Duodenal mucosa (tissue), 2 donors: ENCODE results near the gene SERPIND1.

Experiments
- H3K27ac ChIP-seq: one replicate; pipeline ENCODE4 v1.7.0; 2013; ENCODE audit warnings: low read depth, low read length
- H3K27me3 ChIP-seq, 2 donors: one replicate each; pipeline ENCODE4 v1.7.0; 2013; ENCODE audit warnings: low read length in 2 of 2, control low read depth in 1 of 2; ENCODE audit not compliant: insufficient read depth in 2 of 2, control insufficient read depth in 1 of 2
- H3K36me3 ChIP-seq, 2 donors: one replicate each; pipeline ENCODE4 v1.7.0; 2013; ENCODE audit warnings: low read length in 2 of 2, control low read depth in 1 of 2; ENCODE audit not compliant: insufficient read depth in 2 of 2, control insufficient read depth in 1 of 2
- H3K4me1 ChIP-seq, 2 donors: one replicate each; pipeline ENCODE4 v1.7.0; 2013; ENCODE audit warnings: low read length in 2 of 2, control low read depth in 1 of 2; ENCODE audit not compliant: insufficient read depth in 2 of 2, control insufficient read depth in 1 of 2
- H3K4me3 ChIP-seq, 2 donors: one replicate each; pipeline ENCODE4 v1.7.0; 2013; ENCODE audit warnings: low read length in 2 of 2, low read depth in 1 of 2
- H3K9ac ChIP-seq, 2 donors: one replicate each; pipeline ENCODE4 v1.7.0; 2013; ENCODE audit warnings: low read length in 2 of 2, low read depth in 1 of 2
- H3K9me3 ChIP-seq, 2 donors: one replicate each; pipeline ENCODE4 v1.7.0; 2013; ENCODE audit warnings: low read length in 2 of 2, control low read depth in 1 of 2; ENCODE audit not compliant: control insufficient read depth in 1 of 2

Gene SERPIND1

DNA sequence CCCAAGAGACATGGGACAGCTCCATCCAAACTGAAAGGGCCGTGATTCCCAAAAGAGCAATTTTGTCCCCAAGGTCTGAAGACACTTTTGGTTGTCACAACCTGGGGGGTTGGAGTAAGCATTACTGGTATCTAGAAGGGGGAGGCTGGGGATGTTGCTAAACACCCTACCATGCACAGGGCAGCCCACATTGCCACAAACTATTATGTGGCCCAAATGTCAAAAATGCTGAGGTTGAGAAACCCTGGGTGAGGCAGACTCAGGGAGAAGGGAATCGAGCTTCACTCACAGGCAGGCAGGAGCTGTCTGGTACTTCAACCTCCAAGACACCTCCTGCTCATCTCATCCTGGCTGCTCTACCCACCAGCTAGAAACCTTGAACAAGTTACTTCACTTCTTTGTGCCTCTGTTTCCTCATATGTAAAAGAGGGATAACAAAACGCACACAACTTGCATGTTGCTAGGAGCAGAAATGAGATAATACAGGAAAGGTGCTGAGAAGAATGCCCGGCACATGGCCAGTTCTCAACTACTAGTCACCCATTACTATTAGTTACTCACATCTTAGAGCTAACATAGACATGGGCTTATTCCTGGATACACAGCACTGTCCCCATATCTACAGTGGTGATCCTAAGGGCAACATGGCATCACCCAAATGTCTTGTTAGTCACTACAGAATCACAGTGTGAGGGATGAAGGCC lies 8.8 kb downstream of the SERPIND1 start:
- H3K27ac ChIP-seq, result no peak overlapping the region
- H3K9me3 ChIP-seq, result no peaks in the 10 kb centered on the region
- peaks cover 17 to 38% of the 10 kb centered on the region in 2 donors for H3K36me3 ChIP-seq
- H3K27me3 ChIP-seq, result no peaks in the 10 kb centered on the region
- no peak overlapping the region for H3K4me3 ChIP-seq
- no peak overlapping the region for H3K9ac ChIP-seq
- H3K4me1 ChIP-seq, result peaks cover under 1 to 4% of the 10 kb centered on the region in 2 donors

DNA sequence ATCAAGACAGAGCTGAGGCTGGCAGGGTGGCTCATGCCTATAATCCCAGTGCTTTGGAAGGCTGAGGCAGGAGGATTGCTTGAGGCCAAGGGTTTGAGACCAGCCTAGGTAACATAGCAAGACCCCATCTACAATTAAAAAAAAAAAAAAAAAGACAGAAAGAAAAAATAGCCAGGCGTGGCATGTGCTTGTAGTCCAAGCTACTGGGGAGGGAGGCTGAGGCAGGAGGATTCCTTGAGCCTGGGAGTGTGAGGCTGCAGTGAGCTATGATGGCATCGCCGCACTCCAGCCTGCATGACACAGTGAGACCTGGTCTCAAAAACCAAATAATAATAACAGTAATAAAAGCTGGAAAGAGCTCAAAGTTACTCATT lies 9.4 kb downstream of the SERPIND1 start:
- no peaks in the 10 kb centered on the region for H3K27me3 ChIP-seq
- peaks cover 23 to 43% of the 10 kb centered on the region in 2 donors for H3K36me3 ChIP-seq
- no peak overlapping the region for H3K4me3 ChIP-seq
- H3K4me1 ChIP-seq, result no peaks in the 10 kb centered on the region
- H3K9ac ChIP-seq, result no peak overlapping the region
- H3K27ac ChIP-seq, result no peak overlapping the region
- H3K9me3 ChIP-seq, result no peaks in the 10 kb centered on the region

- no peak overlapping the region for H3K27ac ChIP-seq
These were observed 10.2 kb downstream of the SERPIND1 start for GRCh38 chr22:20783844-20784723.

GRCh38 chr22:20785415-20785814 lies 11.5 kb downstream of the SERPIND1 start:
- H3K9me3 ChIP-seq, result no peaks in the 10 kb centered on the region
- peaks cover 29 to 40% of the 10 kb centered on the region in 2 donors for H3K36me3 ChIP-seq

More at GRCh38 chr22:20783844-20784723, 10.2 kb downstream of the SERPIND1 start:
- Histone ChIP-seq H3K4me3 (no peak overlapping the region), H3K9me3 (no peaks in the 10 kb centered on the region), H3K27me3 (no peaks in the 10 kb centered on the region), H3K9ac (no peak overlapping the region), H3K36me3 (peaks cover 29 to 49% of the 10 kb centered on the region in 2 donors), H3K4me1 (no peaks in the 10 kb centered on the region)

DNA sequence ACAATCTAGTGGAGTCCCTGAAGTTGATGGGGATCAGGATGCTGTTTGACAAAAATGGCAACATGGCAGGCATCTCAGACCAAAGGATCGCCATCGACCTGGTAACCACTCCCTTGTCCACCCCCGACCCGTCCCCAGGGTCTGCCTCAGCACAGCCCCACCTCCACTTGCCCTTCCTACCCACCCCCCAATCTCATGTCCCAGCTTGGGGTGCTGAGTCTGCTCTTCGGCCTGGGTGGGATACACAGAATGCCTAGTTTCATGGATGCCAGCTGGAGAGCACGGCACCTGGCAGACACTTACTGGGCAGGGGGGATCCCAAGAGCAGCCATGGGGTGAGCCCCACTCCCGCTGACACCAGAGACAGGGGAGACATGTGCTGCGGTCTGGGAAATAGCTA lies 12.1 kb downstream of the SERPIND1 start:
- H3K9me3 ChIP-seq, result no peaks in the 10 kb centered on the region
- no peak overlapping the region for H3K27ac ChIP-seq
- H3K36me3 ChIP-seq, result peaks cover 29 to 38% of the 10 kb centered on the region in 2 donors
- no peak overlapping the region for H3K4me3 ChIP-seq
- no peak overlapping the region for H3K9ac ChIP-seq
- H3K4me1 ChIP-seq, result peaks cover 0 to 13% of the 10 kb centered on the region in 2 donors
- no peaks in the 10 kb centered on the region for H3K27me3 ChIP-seq

More at GRCh38 chr22:20785415-20785814, 11.5 kb downstream of the SERPIND1 start:
- no peak overlapping the region for H3K4me3 ChIP-seq
- no peaks in the 10 kb centered on the region for H3K27me3 ChIP-seq
- H3K4me1 ChIP-seq, result peaks cover 0 to 8% of the 10 kb centered on the region in 2 donors
- no peak overlapping the region for H3K27ac ChIP-seq
- no peak overlapping the region for H3K9ac ChIP-seq

DNA sequence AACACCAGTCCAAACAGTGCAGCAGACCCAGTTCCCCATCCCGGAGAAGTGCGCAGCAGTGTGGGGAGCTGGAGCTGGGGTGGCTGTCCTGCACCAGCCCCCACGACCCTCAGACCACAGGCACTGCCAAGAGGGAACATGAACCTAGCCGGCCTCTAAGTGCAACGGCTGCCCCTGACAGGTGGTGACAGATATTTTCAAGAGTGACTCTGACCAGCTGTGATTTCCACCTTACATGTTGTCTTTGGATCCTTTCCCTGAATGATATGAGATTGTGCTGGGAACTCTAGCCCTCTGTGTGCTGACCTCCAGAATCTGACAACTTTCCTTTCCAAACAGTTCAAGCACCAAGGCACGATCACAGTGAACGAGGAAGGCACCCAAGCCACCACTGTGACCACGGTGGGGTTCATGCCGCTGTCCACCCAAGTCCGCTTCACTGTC lies 12.6 kb downstream of the SERPIND1 start:
- H3K36me3 ChIP-seq, result peaks cover 29 to 33% of the 10 kb centered on the region in 2 donors
- H3K27me3 ChIP-seq, result no peaks in the 10 kb centered on the region
- no peak overlapping the region for H3K9ac ChIP-seq
- H3K9me3 ChIP-seq, result no peaks in the 10 kb centered on the region
- peaks cover 0 to 15% of the 10 kb centered on the region in 2 donors for H3K4me1 ChIP-seq
- no peak overlapping the region for H3K27ac ChIP-seq
- no peak overlapping the region for H3K4me3 ChIP-seq

DNA sequence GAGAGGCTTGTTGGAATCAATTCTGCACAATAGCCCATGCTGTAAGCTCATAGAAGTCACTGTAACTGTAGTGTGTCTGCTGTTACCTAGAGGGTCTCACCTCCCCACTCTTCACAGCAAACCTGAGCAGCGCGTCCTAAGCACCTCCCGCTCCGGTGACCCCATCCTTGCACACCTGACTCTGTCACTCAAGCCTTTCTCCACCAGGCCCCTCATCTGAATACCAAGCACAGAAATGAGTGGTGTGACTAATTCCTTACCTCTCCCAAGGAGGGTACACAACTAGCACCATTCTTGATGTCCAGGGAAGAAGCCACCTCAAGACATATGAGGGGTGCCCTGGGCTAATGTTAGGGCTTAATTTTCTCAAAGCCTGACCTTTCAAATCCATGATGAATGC lies 13.3 kb downstream of the SERPIND1 start:
- Histone ChIP-seq H3K36me3 (peaks cover 29% of the 10 kb centered on the region in 2 donors), H3K27me3 (no peaks in the 10 kb centered on the region), H3K9me3 (no peaks in the 10 kb centered on the region)

DNA sequence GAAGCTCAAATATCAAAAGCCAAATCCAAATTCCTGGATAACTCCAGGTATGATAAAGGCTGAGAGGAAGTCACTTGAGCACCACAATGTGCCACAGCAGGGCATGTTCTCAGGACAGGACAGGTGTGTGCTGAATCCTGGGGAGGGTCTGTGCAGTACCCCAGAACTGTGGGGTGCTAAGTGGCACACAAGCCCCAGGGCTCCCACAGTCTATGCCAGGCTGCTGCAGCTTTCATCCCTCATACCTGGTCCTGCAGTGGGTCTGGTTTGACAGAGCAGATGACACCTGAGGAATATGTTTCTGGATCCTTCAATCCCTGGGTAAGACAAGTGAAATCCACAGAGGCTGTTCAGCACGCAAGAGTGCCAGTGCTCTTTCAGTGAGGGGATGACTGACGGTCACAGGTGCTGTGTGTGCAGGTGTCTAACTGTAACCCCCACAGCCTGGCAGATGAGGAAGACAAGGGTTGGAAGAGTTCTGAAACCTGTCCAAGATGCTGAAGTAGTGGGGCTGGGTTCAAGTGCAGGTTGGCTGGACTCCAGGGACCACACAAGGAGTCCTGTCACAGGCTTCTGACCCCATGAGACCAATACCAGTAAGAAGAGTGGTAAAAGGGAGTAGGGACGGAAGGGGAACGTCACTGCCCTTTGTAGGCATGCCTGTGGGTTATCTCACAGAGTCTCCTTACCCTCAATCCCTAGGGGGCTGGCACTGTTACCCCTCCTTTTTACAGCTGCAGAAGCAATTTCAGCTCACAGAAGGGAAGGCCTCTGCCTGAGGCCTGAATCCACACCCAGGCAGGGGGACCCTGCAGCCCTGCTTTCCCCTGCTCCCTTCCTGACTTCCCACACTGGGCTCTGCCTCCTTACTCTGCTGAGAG lies 14.1 kb downstream of the SERPIND1 start:
- no peaks in the 10 kb centered on the region for H3K9me3 ChIP-seq
- no peaks in the 10 kb centered on the region for H3K27me3 ChIP-seq
- H3K36me3 ChIP-seq, result peaks cover 34 to 36% of the 10 kb centered on the region in 2 donors
- H3K4me1 ChIP-seq, result peaks cover 0 to 15% of the 10 kb centered on the region in 2 donors
- H3K27ac ChIP-seq, result no peak overlapping the region
- no peak overlapping the region for H3K9ac ChIP-seq
- no peak overlapping the region for H3K4me3 ChIP-seq

More for the DNA sequence above, 13.3 kb downstream of the SERPIND1 start:
- Histone ChIP-seq H3K9ac (no peak overlapping the region), H3K4me1 (peaks cover 0 to 15% of the 10 kb centered on the region in 2 donors), H3K27ac (no peak overlapping the region), H3K4me3 (no peak overlapping the region)

GRCh38 chr22:20788627-20789344 lies 14.9 kb downstream of the SERPIND1 start:
- Histone ChIP-seq H3K27ac (no peak overlapping the region), H3K4me3 (no peak overlapping the region), H3K9me3 (no peaks in the 10 kb centered on the region), H3K27me3 (no peaks in the 10 kb centered on the region), H3K9ac (no peak overlapping the region), H3K36me3 (peaks cover 33 to 36% of the 10 kb centered on the region in 2 donors), H3K4me1 (peaks cover 0 to 15% of the 10 kb centered on the region in 2 donors)
